Calu3 (cell line): ENCODE data around the gene COL13A1. TPM values are rescaled to one million over a fixed set of nuclear protein-coding genes. Genes with fewer than 3 reads are reported as not detected.

ENCODE experiments used
- BruUV-seq: library from RNA; stranded (reverse); fragments of 400-500 nt; replicated peaks from 2 replicates; lab custom pipeline; 2021; lab: Mats Ljungman, UMichigan
- CTCF ChIA-PET: fragments of 300-600 bp; sonication (Branson Sonifier 250); formaldehyde crosslinking; loops from one replicate; lab custom pipeline; 2022; ENCODE audit warnings: antibody characterized with exemption; lab: Charles Lee
- DNase-seq: peaks from one replicate; pipeline ENCODE4 v3.0.0; 2022
- H3K27ac Mint-ChIP-seq: one replicate; pipeline ENCODE4 v1.8.0; 2022; ENCODE audit warnings: mixed read lengths; ENCODE audit not compliant: unreplicated experiment
- H3K27me3 Mint-ChIP-seq: one replicate; pipeline ENCODE4 v1.8.0; 2022; ENCODE audit warnings: mixed read lengths; ENCODE audit not compliant: unreplicated experiment
- H3K36me3 Mint-ChIP-seq: one replicate; pipeline ENCODE4 v1.8.0; 2022; ENCODE audit warnings: mild to moderate bottlenecking, moderate library complexity, mixed read lengths; ENCODE audit not compliant: insufficient read depth, unreplicated experiment
- H3K4me1 Mint-ChIP-seq: one replicate; pipeline ENCODE4 v1.8.0; 2022; ENCODE audit warnings: mild to moderate bottlenecking, low read depth, mixed read lengths; ENCODE audit not compliant: unreplicated experiment
- H3K4me3 Mint-ChIP-seq: one replicate; pipeline ENCODE4 v1.8.0; 2022; ENCODE audit warnings: mild to moderate bottlenecking, low read depth, moderate library complexity, mixed read lengths; ENCODE audit not compliant: unreplicated experiment
- H3K9me3 Mint-ChIP-seq: one replicate; pipeline ENCODE4 v1.8.0; 2022; ENCODE audit warnings: low read depth, mixed read lengths; ENCODE audit not compliant: unreplicated experiment
- intact Hi-C: fragments of 100-400 bp; cut with micrococcal nuclease; formaldehyde crosslinking; loops from one replicate; pipeline ENCODE4 v1.10.0; 2022; ENCODE audit not compliant: unreplicated experiment
- total RNA-seq: library from RNA; stranded (reverse); gene quantifications from 2 replicates; pipeline ENCODE4 v1.2.3, GENCODE V29; 2022
- TF ChIP-seq, protein P1 (sequence below): fragments of 200-600 bp; IDR thresholded peaks from one replicate; pipeline ENCODE4 v1.8.0; 2022; ENCODE audit warnings: antibody characterized with exemption; ENCODE audit not compliant: unreplicated experiment

Gene COL13A1
- total RNA-seq, 1 experiment from 2014 or later, result 0.24 TPM

DNA sequence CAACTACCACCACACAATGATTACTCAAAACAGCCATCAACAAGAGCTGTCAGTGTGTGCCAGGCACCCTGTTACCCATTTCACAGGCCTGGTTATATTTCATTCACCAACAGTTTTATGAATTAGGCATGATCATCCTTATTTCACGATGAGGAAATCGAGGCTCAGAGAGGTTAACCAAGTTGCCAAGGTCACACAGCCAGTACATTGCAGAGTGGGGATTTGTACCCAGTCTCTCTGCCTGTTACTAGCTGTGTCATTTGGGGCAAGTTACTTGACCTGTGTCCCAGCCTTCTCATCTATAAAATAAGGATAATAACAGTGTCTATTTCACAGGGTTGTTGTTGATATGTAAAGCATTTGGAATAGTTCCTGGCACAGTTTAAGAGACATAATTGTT, 97.2 kb downstream of the COL13A1 start:
- Mint-ChIP-seq H3K27me3 (peaks cover 50% of the 10 kb centered on the region), H3K27ac (no peak overlapping the region), H3K36me3 (no peaks in the 10 kb centered on the region), H3K4me3 (no peak overlapping the region), H3K9me3 (no peaks in the 10 kb centered on the region), H3K4me1 (peaks cover 7% of the 10 kb centered on the region)
- DNase-seq, result no peak
- no TSS peak for BruUV-seq
- TF ChIP-seq, protein P1, sequence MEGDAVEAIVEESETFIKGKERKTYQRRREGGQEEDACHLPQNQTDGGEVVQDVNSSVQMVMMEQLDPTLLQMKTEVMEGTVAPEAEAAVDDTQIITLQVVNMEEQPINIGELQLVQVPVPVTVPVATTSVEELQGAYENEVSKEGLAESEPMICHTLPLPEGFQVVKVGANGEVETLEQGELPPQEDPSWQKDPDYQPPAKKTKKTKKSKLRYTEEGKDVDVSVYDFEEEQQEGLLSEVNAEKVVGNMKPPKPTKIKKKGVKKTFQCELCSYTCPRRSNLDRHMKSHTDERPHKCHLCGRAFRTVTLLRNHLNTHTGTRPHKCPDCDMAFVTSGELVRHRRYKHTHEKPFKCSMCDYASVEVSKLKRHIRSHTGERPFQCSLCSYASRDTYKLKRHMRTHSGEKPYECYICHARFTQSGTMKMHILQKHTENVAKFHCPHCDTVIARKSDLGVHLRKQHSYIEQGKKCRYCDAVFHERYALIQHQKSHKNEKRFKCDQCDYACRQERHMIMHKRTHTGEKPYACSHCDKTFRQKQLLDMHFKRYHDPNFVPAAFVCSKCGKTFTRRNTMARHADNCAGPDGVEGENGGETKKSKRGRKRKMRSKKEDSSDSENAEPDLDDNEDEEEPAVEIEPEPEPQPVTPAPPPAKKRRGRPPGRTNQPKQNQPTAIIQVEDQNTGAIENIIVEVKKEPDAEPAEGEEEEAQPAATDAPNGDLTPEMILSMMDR, result no peak
- intact Hi-C loops, result no loop called here
- CTCF ChIA-PET, result interaction anchor here (3.0 kb wide), 1 partner anchor 16 kb away, joined by 7 read pairs; no protein-coding TSS in a partner anchor

DNA sequence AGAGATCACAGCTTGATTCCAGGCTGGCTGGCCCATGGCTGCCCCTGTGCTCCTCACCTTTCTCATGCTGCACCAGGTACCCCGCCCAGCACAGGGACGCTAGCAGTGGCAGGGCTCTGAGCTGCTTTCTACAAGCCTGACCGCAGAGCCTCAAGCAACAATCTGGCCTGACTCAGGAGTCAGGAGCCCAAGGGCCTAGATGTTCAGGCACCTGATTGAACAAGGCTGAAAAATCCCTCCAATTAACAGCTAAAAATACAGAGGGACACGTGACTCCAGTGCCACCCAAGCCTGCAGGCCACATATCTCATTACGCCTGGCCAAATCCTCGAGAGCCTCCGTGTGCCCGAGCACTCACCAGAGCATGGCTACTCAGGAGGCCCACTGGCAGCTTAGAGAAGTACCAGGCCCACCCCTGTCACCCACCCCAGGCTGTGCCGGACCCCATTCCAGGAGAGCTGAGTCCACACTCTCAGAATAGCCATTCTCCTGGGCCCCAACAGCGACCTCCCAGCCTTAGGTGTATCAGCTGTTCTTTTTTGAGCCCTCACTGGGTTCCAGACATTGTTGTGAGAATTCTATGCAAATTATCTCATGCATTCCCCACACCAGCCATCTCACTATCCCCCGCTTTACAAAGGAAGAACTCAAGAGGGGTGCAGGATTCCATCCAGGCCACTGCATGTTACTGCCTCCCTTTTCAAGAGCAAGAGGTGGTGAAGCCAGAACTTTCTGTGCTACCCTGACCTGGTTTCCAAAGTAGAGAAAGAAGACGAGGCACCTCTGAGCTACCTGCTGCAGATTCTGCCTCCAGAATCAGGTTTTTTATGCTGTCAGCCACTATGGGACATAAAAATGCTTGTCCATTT, 98.3 kb downstream of the COL13A1 start:
- BruUV-seq, result no TSS peak
- H3K4me3 Mint-ChIP-seq, result no peak overlapping the region
- H3K9me3 Mint-ChIP-seq, result no peaks in the 10 kb centered on the region
- peaks cover 42% of the 10 kb centered on the region for H3K27me3 Mint-ChIP-seq
- intact Hi-C loops, result no loop called here
- H3K36me3 Mint-ChIP-seq, result no peaks in the 10 kb centered on the region
- no peak for DNase-seq
- CTCF ChIA-PET, result interaction anchor here (1.6 to 3.0 kb wide), 3 partner anchors 15 to 17 kb away, joined by 4 to 7 read pairs (median 7); no protein-coding TSS in a partner anchor
- peaks cover 7% of the 10 kb centered on the region for H3K4me1 Mint-ChIP-seq
- TF ChIP-seq, protein P1, result no peak
- H3K27ac Mint-ChIP-seq, result no peak overlapping the region

DNA sequence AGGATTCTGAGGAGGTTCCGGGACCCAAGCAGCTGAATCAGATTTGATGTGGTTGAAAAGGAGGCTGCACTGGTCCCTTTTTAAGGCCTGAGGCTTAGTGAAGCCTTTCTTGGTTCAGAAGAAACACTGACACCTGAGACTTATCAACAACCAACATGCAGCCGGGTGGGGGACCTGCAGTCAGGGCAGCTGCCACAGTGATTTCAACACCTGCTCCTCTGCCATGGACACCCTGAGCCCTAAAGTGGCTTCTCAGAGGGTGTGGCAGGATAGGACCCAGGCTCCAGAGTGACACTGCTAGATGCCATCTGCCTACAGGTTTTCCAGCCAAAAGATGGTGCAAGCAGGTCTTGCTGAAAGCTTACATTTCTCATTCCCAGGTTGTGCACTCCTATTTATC, 99.3 kb downstream of the COL13A1 start:
- BruUV-seq, result no TSS peak
- H3K27me3 Mint-ChIP-seq, result peaks cover 43% of the 10 kb centered on the region
- H3K27ac Mint-ChIP-seq, result no peak overlapping the region
- H3K4me3 Mint-ChIP-seq, result no peak overlapping the region
- H3K36me3 Mint-ChIP-seq, result no peaks in the 10 kb centered on the region
- H3K4me1 Mint-ChIP-seq, result peaks cover 7% of the 10 kb centered on the region
- no peaks in the 10 kb centered on the region for H3K9me3 Mint-ChIP-seq
- TF ChIP-seq, protein P1, result no peak
- intact Hi-C loops, result no loop called here
- no peak for DNase-seq
- CTCF ChIA-PET, result interaction anchor here (1.5 to 2.3 kb wide), 4 partner anchors 11 to 39 kb away, joined by 3 to 7 read pairs (median 4); no protein-coding TSS in a partner anchor

DNA sequence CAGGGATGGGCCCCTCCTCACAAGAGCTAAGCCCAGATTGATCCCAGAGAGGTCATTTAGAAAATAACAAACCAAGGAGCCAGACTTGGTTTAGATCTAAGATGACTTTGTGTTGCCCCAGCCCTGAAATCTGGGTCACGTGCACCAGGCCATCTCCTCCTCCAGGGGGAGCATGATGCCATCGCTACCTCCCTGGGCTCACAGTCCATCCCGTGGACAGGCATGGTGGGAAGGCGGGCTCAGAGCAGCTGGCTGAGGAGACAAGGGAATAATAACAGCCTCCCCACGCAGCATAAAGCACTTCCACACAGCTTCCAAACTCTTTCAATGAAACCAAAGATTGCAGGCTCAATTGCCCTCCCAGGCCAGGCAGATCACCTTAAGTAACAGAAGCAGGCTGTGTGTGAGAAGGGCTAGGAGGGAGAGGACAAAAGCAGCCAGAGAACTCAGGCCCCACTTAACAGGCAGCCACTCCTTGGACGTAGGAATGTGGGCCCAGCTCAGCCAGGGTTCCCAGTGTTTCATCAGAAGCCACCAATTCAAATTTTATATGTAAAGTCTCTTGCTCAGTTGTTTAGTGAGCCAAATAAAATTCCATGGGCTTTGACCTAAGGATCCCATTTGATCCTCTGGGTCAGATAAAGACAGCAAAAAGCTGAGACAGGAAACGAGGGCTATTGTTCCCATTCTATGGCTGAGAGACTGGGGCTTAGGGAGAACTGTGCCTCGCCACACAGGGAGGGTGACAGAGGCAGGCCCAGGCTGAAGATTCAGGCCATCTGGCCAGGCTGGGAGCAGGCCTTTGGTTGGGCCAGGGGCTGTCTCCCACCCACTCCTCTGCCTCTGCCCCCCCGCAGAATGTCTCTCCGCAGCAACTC, 100.2 kb downstream of the COL13A1 start:
- CTCF ChIA-PET, result interaction anchor here (1.5 to 2.3 kb wide), 4 partner anchors 10 to 40 kb away, joined by 3 to 7 read pairs (median 4); no protein-coding TSS in a partner anchor
- peak; percentile 65 for DNase-seq
- no TSS peak for BruUV-seq
- TF ChIP-seq, protein P1, result peak; percentile 59
- Mint-ChIP-seq H3K4me3 (no peak overlapping the region), H3K4me1 (peaks cover 7% of the 10 kb centered on the region), H3K27me3 (peaks cover 40% of the 10 kb centered on the region), H3K9me3 (no peaks in the 10 kb centered on the region), H3K36me3 (no peaks in the 10 kb centered on the region), H3K27ac (no peak overlapping the region)
- intact Hi-C loops, result no loop called here
